Tibial nerve (tissue), 4 donors: ENCODE data around the gene UBASH3A.

ENCODE experiments used
- CTCF ChIP-seq, 5 experiments: fragments of 200-600 bp in 3 of 5; fragments of 450-650 bp in 2 of 5; sonication (generic) in 3 of 5; IDR thresholded peaks; one replicate each; pipeline ENCODE4 v1.5.1; 2016 to 2019; ENCODE audit warnings: antibody characterized with exemption in 5 of 5, mild to moderate bottlenecking in 3 of 5, moderate library complexity in 2 of 5
- EP300 ChIP-seq, 2 donors: sonication (generic); formaldehyde crosslinking; IDR thresholded peaks; one replicate each; pipeline ENCODE4 v1.6.1; 2017; ENCODE audit warnings: antibody characterized with exemption in 2 of 2, mild to moderate bottlenecking in 1 of 2
- POLR2A ChIP-seq, 2 donors: fragments of 450-650 bp; IDR thresholded peaks; one replicate each; pipeline ENCODE4 v1.6.1; 2017; ENCODE audit warnings: antibody characterized with exemption in 2 of 2, mild to moderate bottlenecking in 2 of 2, moderate library complexity in 2 of 2

GRCh38 chr21:42429856-42430255, 26.2 kb downstream of the UBASH3A start:
- TF ChIP-seq POLR2A (IDR thresholded peaks at IDR 0.05) (no peak), CTCF (IDR thresholded peaks at IDR 0.05) (no peak), EP300 (IDR thresholded peaks at IDR 0.05) (no peak)
